Measurements from ENCODE around the gene COL20A1.
"Not testable (repeated sequence)": the region's sequence is repeated elsewhere in the genome, so short reads cannot be mapped to it uniquely, and the experiment has no call there.

Gene COL20A1

GRCh38 chr20:63293456-63293855, 470 bp downstream of the COL20A1 start:
- DNase-seq, result no peak

- DNase-seq, result no peak
Measured at GRCh38 chr20:63293871-63294535, 1.0 kb downstream of the COL20A1 start.

- no peak for DNase-seq
Measured at GRCh38 chr20:63294536-63294900, 1.5 kb downstream of the COL20A1 start.

- no peak for DNase-seq
Measured at GRCh38 chr20:63295018-63295417, 2.0 kb downstream of the COL20A1 start.

GRCh38 chr20:63295422-63295821, 2.4 kb downstream of the COL20A1 start:
- DNase-seq, result no peak

GRCh38 chr20:63295846-63296245, 2.9 kb downstream of the COL20A1 start:
- no peak for DNase-seq

GRCh38 chr20:63296531-63297299, 3.7 kb downstream of the COL20A1 start:
- DNase-seq, result no peak

- DNase-seq, result no peak
Measured at GRCh38 chr20:63297371-63297781, 4.4 kb downstream of the COL20A1 start.

- DNase-seq, result no peak
Measured at GRCh38 chr20:63297796-63298572, 5.0 kb downstream of the COL20A1 start.

- no peak for DNase-seq
Measured at GRCh38 chr20:63298731-63299312, 5.8 kb downstream of the COL20A1 start.

GRCh38 chr20:63301671-63302070, 8.7 kb downstream of the COL20A1 start:
- no peak for DNase-seq

GRCh38 chr20:63303095-63303666, 10.2 kb downstream of the COL20A1 start:
- DNase-seq, result no peak

- no peak for DNase-seq
Measured at GRCh38 chr20:63305393-63305792, 12.4 kb downstream of the COL20A1 start.

GRCh38 chr20:63305933-63306672, 13.1 kb downstream of the COL20A1 start:
- not testable (repeated sequence) for DNase-seq

GRCh38 chr20:63306673-63307537, 13.9 kb downstream of the COL20A1 start:
- DNase-seq, result no peak

GRCh38 chr20:63307538-63308217, 14.7 kb downstream of the COL20A1 start:
- no peak for DNase-seq

- DNase-seq, result no peak
Measured at GRCh38 chr20:63308218-63308911, 15.4 kb downstream of the COL20A1 start.

- no peak for DNase-seq
Measured at GRCh38 chr20:63309261-63310071, 16.5 kb downstream of the COL20A1 start.
